ENCODE results near the gene PCDH19.

The PCDH19 gene

GRCh38 chrX:100315566-100315965 lies 94.5 kb downstream of the PCDH19 start:
- H3K4me3 ChIP-seq (ENCODE audit: low read depth, low read length), result no peak overlapping the region

GRCh38 chrX:100299559-100299958 lies 110.5 kb downstream of the PCDH19 start:
- no peak overlapping the region for H3K4me3 ChIP-seq (ENCODE audit: low read depth, low read length)

DNA sequence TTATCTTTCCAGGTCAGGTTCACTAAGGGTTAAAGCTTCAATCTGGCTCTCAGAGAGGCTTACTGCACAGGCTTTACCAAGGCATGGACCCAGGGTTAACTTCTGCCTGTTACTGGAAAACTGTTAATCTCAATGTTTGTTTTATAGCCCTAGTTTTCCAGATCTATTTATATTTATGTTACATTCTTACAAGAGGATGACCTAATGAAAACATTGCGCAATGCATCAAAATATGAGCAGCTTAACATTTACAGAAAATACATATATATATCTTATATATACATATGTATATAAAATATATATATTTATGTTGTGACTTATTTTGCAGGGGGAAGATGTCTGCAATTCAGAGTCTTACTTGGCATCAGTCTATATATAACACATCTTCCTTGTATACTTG lies 112.3 kb downstream of the PCDH19 start:
- H3K4me3 ChIP-seq (ENCODE audit: low read depth, low read length), result no peak overlapping the region

DNA sequence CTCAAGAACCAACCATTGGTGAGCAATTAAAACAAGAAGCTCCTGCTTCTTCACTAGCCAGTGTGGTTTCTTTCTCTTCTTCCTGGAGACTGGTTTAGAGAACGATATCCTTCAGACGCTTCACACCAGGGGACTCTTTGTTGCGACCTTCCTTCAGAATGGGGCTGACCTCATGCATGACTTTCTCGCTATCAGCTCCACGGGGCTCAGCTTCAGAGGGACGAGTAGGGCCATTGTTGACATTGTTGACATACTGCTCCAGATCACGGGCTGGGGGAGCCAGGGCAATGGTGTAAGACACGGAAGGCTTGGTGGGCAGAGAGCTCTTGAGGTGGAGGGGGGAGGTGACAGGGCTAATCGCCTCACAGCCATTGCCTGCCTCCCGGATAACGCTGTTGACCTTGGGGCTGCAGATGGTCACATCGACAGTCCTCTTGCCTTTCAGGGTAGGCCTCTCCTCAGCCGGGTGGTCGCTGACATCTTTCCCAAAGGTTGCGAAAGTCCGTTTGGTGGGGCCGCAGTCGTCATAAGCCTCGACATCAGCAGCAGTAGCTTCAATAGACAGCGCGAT lies 113.8 kb downstream of the PCDH19 start:
- H3K4me3 ChIP-seq (ENCODE audit: low read depth, low read length), result no peak overlapping the region

DNA sequence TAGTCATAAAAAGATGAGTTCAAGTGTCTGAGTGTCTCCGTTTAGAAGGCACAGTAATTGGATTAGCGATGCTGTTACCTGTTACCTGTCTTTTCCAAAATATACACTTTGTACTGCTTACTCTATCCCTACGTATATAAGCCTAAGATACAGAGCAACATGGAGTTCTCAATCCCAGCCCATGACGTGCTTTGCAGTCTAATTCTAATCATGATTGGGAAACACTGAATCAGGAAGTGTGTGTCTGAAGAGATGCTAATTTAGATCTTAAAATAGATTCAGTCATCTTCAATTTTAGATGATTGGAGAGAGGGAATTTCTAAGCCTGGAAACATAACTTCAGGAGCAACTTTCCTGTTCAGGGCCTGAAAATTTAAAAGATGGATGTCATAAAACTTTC lies 115.1 kb downstream of the PCDH19 start:
- no peak overlapping the region for H3K4me3 ChIP-seq (ENCODE audit: low read depth, low read length)

DNA sequence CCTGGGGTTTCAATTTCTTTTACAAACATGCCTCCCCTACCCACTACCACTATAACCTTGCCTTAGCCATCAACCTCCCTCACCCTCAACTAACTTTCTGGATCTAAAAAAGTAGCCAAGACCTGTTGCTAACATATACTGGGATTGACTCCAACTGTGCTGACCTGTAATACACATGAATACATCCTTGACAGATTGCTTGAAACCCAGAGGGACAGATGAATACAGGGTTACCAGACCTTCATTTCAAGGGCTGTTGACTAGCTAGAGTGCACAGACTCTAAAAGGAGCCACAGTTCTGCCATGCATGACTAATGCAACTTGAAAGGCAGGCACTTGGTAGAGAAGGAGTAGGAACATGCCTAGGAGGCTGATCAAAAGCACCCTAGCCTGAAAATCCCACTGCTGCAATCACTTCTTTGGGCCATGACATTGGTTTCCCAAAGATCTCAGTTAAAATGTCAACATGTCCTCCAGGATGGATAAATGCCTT lies 121.0 kb downstream of the PCDH19 start:
- H3K4me3 ChIP-seq (ENCODE audit: low read depth, low read length), result no peak overlapping the region

- no peak overlapping the region for H3K4me3 ChIP-seq (ENCODE audit: low read depth, low read length)
Measured at GRCh38 chrX:100277231-100277630, 132.8 kb downstream of the PCDH19 start.

GRCh38 chrX:100274916-100275315 lies 135.2 kb downstream of the PCDH19 start:
- H3K4me3 ChIP-seq (ENCODE audit: low read depth, low read length), result no peak overlapping the region

DNA sequence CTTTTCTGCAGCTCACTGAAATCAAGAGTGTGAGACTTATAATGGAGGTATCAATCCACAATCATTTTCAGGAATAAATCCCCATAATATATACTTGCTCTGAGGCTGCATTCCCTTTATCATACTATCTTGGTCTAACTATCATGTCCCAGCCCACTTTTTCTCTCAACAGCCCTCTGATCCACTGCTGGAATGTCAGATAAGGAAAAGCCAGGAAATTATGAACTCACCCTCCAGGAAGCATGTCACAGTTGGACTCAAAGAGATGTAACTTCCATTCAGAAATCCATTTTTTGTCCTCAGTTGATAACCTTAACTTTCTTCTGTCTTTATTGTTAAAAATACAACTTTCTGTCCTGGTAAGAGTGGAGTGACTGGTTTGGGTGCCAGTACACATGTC lies 144.9 kb downstream of the PCDH19 start:
- no peak overlapping the region for H3K4me3 ChIP-seq (ENCODE audit: low read depth, low read length)

- H3K4me3 ChIP-seq (ENCODE audit: low read depth, low read length), result no peak overlapping the region
Measured at GRCh38 chrX:100264200-100264599, 145.9 kb downstream of the PCDH19 start.

DNA sequence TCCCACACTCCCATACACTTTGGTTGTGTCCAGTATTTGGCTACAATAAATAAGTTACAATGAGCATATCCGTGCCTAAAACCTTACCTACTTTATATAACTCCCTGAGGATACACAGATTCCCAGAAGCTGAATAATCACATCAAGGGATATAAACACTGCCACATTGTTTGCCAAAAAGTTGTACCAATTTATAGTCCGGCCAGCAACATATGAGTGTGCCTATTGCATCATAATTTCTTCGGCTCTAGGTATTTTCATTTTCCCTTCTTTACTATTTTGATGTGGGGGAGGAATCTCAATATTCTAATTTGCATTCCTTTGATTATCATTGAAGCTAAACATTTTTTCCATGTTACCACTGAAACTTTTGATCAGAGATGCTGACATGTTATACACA lies 146.4 kb downstream of the PCDH19 start:
- H3K4me3 ChIP-seq (ENCODE audit: low read depth, low read length), result no peak overlapping the region

GRCh38 chrX:100248885-100249493 lies 161.1 kb downstream of the PCDH19 start:
- no peak overlapping the region for H3K4me3 ChIP-seq (ENCODE audit: low read depth, low read length)

DNA sequence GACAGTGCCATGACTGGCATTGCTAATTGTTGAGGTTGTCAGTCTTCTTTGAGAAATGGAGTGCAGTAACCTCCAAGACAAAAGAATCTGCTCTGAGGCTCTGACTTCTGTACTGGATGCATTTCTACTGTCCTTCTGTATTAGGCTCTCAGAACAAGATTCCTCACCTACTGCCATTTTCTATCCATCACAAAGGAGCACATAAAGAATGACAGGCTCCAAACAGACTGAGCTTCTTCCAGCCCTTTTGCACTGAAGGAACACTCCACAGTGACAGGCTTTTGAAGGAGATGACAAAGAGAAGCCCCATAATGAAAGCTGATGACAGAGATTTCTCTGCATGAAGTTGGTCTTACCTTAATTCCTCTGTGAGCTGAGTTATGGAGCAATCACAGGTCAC lies 162.2 kb downstream of the PCDH19 start:
- no peak overlapping the region for H3K4me3 ChIP-seq (ENCODE audit: low read depth, low read length)

DNA sequence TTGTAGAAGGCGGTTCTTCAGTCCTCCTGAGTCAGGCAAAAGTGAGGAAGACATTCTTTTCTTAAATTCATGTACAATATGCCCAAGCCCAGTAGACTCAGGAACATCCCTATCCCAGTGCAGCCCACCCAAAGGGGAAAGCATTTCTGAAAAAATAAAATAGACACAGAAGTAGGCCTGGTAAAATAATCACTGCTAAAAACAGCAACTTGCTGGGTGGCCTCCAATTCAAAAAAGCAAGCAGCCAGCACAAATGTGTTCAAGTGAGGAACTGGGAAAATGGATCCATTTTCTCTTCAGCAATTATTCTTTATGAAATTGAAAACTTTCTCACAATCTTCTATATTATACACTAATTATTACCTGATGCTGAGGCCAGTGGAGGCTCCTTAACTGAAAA lies 165.4 kb downstream of the PCDH19 start:
- H3K4me3 ChIP-seq (ENCODE audit: low read depth, low read length), result no peak overlapping the region
